ENCODE measurements around the gene IGF1. TPM values are rescaled to one million over a fixed set of nuclear protein-coding genes. Genes with fewer than 3 reads are reported as not detected.
A peak's percentile ranks its signal among the peaks of the same experiment; 100 is the strongest.

The IGF1 gene
- total and polyA plus RNA-seq, 9 of the 15 experiments (the other 6 are each of a cell fraction or from before 2014, with no cell fraction given): 3.7 to 13.9 (median 4.5) TPM

- TF ChIP-seq MGA (IDR thresholded peaks at IDR 0.05) (peak; percentile 64), ZSCAN32 (CRISPR knock-in tag; IDR thresholded peaks at IDR 0.05) (no peak), BRD4 (IDR thresholded peaks at IDR 0.05) (no peak), PBX2 (CRISPR knock-in tag; IDR thresholded peaks at IDR 0.05; ENCODE audit: low read depth) (no peak), PBX2 (tag; conservative IDR thresholded peaks at IDR 0.05; ENCODE audit: low read depth) (no peak), RAD21 (CRISPR knock-in tag; conservative IDR thresholded peaks at IDR 0.05 in 1 of 2, IDR thresholded peaks at IDR 0.05 in 1 of 2) (peak; percentile 54 to 71), AFF1 (IDR thresholded peaks at IDR 0.05; ENCODE audit: low read depth in 1 of 2, partially characterized antibody in 2 of 2) (no peak), ZNF384 (IDR thresholded peaks at IDR 0.05; ENCODE audit: low read depth, low read length) (peak; percentile 50), DNMT1 (IDR thresholded peaks at IDR 0.05) (no peak)
These were observed 4.1 kb upstream of the IGF1 start (continued) for GRCh38 chr12:102484428-102484958.

All from K562 (cell line).